Loucy (cell line): ENCODE measurements around the gene AJM1.

Source experiments
- EZH2phosphoT487 ChIP-seq: fragments of 200-600 bp; IDR thresholded peaks from 2 replicates; pipeline ENCODE4 v1.6.1; 2018; ENCODE audit warnings: antibody characterized with exemption, mild to moderate bottlenecking, moderate library complexity, borderline replicate concordance
- TF ChIP-seq, protein P1 (sequence below): fragments of 200-600 bp; sonication (generic); conservative IDR thresholded peaks from 2 replicates; pipeline ENCODE4 v1.5.1; 2014; ENCODE audit warnings: mild to moderate bottlenecking, antibody characterized with exemption, low read length

DNA sequence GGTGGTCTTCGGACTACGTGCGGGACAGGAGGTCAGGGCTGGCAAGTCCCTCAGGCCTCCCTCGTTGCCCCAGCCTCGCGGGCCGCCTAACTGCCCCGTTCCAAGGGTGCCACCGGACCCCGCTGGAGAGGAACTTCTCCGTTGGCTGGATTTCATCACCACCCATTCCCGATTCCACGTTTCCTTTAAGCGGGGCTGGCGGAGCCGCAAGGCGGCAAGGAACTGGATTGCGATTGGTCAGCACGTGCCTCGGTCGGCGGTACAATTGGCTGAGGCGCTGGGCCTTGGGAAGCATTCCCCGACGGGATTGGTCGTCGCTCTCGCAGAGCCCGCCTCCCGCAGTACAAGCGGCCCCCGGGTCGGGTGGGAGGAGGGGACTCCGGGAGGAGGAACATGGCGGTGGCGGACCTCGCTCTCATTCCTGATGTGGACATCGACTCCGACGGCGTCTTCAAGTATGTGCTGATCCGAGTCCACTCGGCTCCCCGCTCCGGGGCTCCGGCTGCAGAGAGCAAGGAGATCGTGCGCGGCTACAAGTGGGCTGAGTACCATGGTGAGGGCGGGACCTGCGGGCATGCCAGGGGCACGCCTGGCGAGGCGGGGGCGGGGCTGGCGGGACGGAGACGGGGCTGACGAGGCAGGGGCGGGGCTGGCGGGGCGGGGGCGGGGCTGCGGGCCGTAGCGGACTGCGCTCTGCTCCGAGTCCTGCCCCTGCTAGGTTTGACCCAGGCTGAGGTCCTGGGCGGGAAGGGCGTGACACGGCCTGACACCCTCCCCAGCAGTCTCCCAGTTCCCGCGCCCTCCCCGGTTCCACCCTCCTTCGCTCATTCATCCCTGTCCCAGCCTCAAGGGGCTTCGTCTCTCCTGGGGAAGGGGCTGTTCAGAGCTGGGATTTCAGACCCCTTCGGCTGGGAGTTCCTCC is 7.0 kb downstream of the AJM1 start, which contains the start of gene PHPT1:
- TF ChIP-seq, protein P1, sequence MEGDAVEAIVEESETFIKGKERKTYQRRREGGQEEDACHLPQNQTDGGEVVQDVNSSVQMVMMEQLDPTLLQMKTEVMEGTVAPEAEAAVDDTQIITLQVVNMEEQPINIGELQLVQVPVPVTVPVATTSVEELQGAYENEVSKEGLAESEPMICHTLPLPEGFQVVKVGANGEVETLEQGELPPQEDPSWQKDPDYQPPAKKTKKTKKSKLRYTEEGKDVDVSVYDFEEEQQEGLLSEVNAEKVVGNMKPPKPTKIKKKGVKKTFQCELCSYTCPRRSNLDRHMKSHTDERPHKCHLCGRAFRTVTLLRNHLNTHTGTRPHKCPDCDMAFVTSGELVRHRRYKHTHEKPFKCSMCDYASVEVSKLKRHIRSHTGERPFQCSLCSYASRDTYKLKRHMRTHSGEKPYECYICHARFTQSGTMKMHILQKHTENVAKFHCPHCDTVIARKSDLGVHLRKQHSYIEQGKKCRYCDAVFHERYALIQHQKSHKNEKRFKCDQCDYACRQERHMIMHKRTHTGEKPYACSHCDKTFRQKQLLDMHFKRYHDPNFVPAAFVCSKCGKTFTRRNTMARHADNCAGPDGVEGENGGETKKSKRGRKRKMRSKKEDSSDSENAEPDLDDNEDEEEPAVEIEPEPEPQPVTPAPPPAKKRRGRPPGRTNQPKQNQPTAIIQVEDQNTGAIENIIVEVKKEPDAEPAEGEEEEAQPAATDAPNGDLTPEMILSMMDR, result no peak
- no peak for TF ChIP-seq EZH2phosphoT487
